Neural cell (in vitro differentiated cells): ENCODE measurements around the gene CABP1. TPM values are rescaled to one million over a fixed set of nuclear protein-coding genes. Genes with fewer than 3 reads are reported as not detected.

Experiments
- H2AFZ ChIP-seq: fragments of 200-600, 300-800 bp; sonication (generic), shearing (Covaris generic); 2 replicates; pipeline ENCODE4 v1.6.0; 2014; ENCODE audit warnings: low read depth, mild to moderate bottlenecking, antibody characterized with exemption, low read length, moderate library complexity
- H3F3A ChIP-seq: fragments of 200-600 bp; shearing (Covaris generic); 2 replicates; pipeline ENCODE4 v1.6.1; 2016; ENCODE audit warnings: mild to moderate bottlenecking, moderate library complexity, mixed read lengths, antibody characterized with exemption, low read length; ENCODE audit not compliant: insufficient read depth, poor library complexity, severe bottlenecking
- H3K27ac ChIP-seq: fragments of 200-600, 300-800 bp; sonication (generic), shearing (Covaris generic); 2 replicates; pipeline ENCODE4 v1.5.1; 2014; ENCODE audit warnings: mild to moderate bottlenecking, low read length, moderate library complexity
- H3K27me3 ChIP-seq: fragments of 300-800, 200-600 bp; sonication (generic), shearing (Covaris generic); 2 replicates; pipeline ENCODE4 v1.6.0; 2014; ENCODE audit warnings: mild to moderate bottlenecking, low read depth, low read length, moderate library complexity; ENCODE audit not compliant: insufficient read depth
- H3K36me3 ChIP-seq: fragments of 300-800, 200-600 bp; sonication (generic), shearing (Covaris generic); 2 replicates; pipeline ENCODE4 v1.5.1; 2014; ENCODE audit warnings: mild to moderate bottlenecking, antibody characterized with exemption, low read length, moderate library complexity; ENCODE audit not compliant: insufficient read depth
- H3K4me2 ChIP-seq: fragments of 300-800, 200-600 bp; sonication (generic), shearing (Covaris generic); 2 replicates; pipeline ENCODE4 v1.6.0; 2014; ENCODE audit warnings: mild to moderate bottlenecking, low read length
- H3K4me3 ChIP-seq: fragments of 300-800, 200-600 bp; sonication (generic), shearing (Covaris generic); 2 replicates; pipeline ENCODE4 v1.5.1; 2014; ENCODE audit warnings: mild to moderate bottlenecking, low read length, moderate library complexity
- H3K79me2 ChIP-seq: fragments of 200-600 bp; shearing (Covaris generic); replicated peaks from 2 replicates; pipeline ENCODE4 v1.6.0; 2014; ENCODE audit warnings: mild to moderate bottlenecking, low read length, moderate library complexity; ENCODE audit not compliant: insufficient read depth
- H3K9ac ChIP-seq: fragments of 300-800, 200-600 bp; sonication (generic), shearing (Covaris generic); 2 replicates; pipeline ENCODE4 v1.6.1; 2016; ENCODE audit warnings: mild to moderate bottlenecking, low read length, mixed read lengths
- H3K9me2 ChIP-seq: fragments of 200-600 bp; shearing (Covaris generic); 2 replicates; pipeline ENCODE4 v1.6.1; 2016; ENCODE audit warnings: mild to moderate bottlenecking, low read length, mixed read lengths; ENCODE audit not compliant: insufficient read depth
- H3K9me3 ChIP-seq: fragments of 200-600, 300-800 bp; sonication (generic), shearing (Covaris generic); 2 replicates; pipeline ENCODE4 v1.6.1; 2016; ENCODE audit warnings: mild to moderate bottlenecking, mixed run types, low read length, moderate library complexity, mixed read lengths
- H4K20me1 ChIP-seq: fragments of 200-600 bp; shearing (Covaris generic); 2 replicates; pipeline ENCODE4 v1.6.1; 2016; ENCODE audit warnings: mild to moderate bottlenecking, mixed run types; ENCODE audit not compliant: insufficient read depth
- CTCF ChIP-seq: fragments of 450-650 bp; IDR thresholded peaks from 2 replicates; pipeline ENCODE4 v1.5.1; 2014; ENCODE audit warnings: antibody characterized with exemption, mild to moderate bottlenecking, moderate library complexity; ENCODE audit not compliant: poor library complexity, severe bottlenecking
- EP300 ChIP-seq: fragments of 450-650 bp; conservative IDR thresholded peaks from 2 replicates; pipeline ENCODE4 v1.6.1; 2014; ENCODE audit warnings: antibody characterized with exemption, mild to moderate bottlenecking, moderate library complexity; ENCODE audit not compliant: poor library complexity, severe bottlenecking
- EZH2 ChIP-seq: fragments of 200-600, 300-800 bp; shearing (Covaris generic), sonication (generic); IDR thresholded peaks from 2 replicates; pipeline ENCODE4 v1.6.1; 2014; ENCODE audit warnings: antibody characterized with exemption, low read length, borderline replicate concordance, mild to moderate bottlenecking; ENCODE audit not compliant: insufficient read depth, poor library complexity, severe bottlenecking
- MXI1 ChIP-seq: fragments of 450-650 bp; conservative IDR thresholded peaks from 2 replicates; pipeline ENCODE4 v1.6.1; 2014; ENCODE audit warnings: antibody characterized with exemption, mild to moderate bottlenecking; ENCODE audit not compliant: poor library complexity, severe bottlenecking
- POLR2AphosphoS5 ChIP-seq: IDR thresholded peaks from 2 replicates; pipeline ENCODE4 v1.6.1; 2012
- RAD21 ChIP-seq: fragments of 450-650 bp; conservative IDR thresholded peaks from 2 replicates; pipeline ENCODE4 v1.6.1; 2014; ENCODE audit warnings: antibody characterized with exemption, mild to moderate bottlenecking, moderate library complexity
- REST ChIP-seq: IDR thresholded peaks from 2 replicates; pipeline ENCODE4 v1.6.1; 2012; ENCODE audit warnings: borderline replicate concordance
- SMC3 ChIP-seq: fragments of 450-650 bp; conservative IDR thresholded peaks from 2 replicates; pipeline ENCODE4 v1.6.1; 2014; ENCODE audit warnings: antibody characterized with exemption, mild to moderate bottlenecking, moderate library complexity; ENCODE audit not compliant: poor library complexity
- TAF1 ChIP-seq: IDR thresholded peaks from 2 replicates; pipeline ENCODE4 v1.6.1; 2012; ENCODE audit warnings: low read depth
- polyA plus RNA-seq: library from polyadenylated mRNA; depleted of rRNA; stranded (reverse); fragments of >200 nt; gene quantifications from 2 replicates; pipeline ENCODE4 v1.2.3, GENCODE V29; 2014

Gene CABP1
- polyA plus RNA-seq, 1 donor from 2014 or later: 0.71 TPM

- H3F3A ChIP-seq: no peaks in the 10 kb centered on the region
- H3K27ac ChIP-seq: no peak overlapping the region
- H3K4me2 ChIP-seq: no peak overlapping the region
- no peak overlapping the region for H3K4me3 ChIP-seq
- H2AFZ ChIP-seq: no peak overlapping the region
- no peaks in the 10 kb centered on the region for H3K9me2 ChIP-seq
- peaks cover 39% of the 10 kb centered on the region for H3K27me3 ChIP-seq
- H3K36me3 ChIP-seq: no peaks in the 10 kb centered on the region
- H3K9ac ChIP-seq: no peak overlapping the region
- no peaks in the 10 kb centered on the region for H3K9me3 ChIP-seq
- TF ChIP-seq EP300: no peak
- no peaks in the 10 kb centered on the region for H4K20me1 ChIP-seq
- no peaks in the 10 kb centered on the region for H3K79me2 ChIP-seq
Measured at GRCh38 chr12:120646044-120646443, 5.6 kb downstream of the CABP1 start.

- no peak for TF ChIP-seq EZH2
- no peak for TF ChIP-seq REST
- TF ChIP-seq SMC3: no peak
- no peak for TF ChIP-seq CTCF
- TF ChIP-seq MXI1: no peak
- TF ChIP-seq EP300: no peak
- TF ChIP-seq RAD21: no peak
- no peak for TF ChIP-seq POLR2AphosphoS5
- no peak for TF ChIP-seq TAF1
- no peaks in the 10 kb centered on the region for H3F3A ChIP-seq
- no peak overlapping the region for H3K4me3 ChIP-seq
- H3K9me2 ChIP-seq: no peaks in the 10 kb centered on the region
- no peak overlapping the region for H2AFZ ChIP-seq
- H3K27ac ChIP-seq: no peak overlapping the region
- H4K20me1 ChIP-seq: no peaks in the 10 kb centered on the region
- H3K79me2 ChIP-seq: no peaks in the 10 kb centered on the region
- peaks cover 26% of the 10 kb centered on the region for H3K27me3 ChIP-seq
- H3K4me2 ChIP-seq: no peak overlapping the region
- H3K9me3 ChIP-seq: no peaks in the 10 kb centered on the region
- H3K36me3 ChIP-seq: no peaks in the 10 kb centered on the region
- no peak overlapping the region for H3K9ac ChIP-seq
Measured at GRCh38 chr12:120647375-120647755, 6.9 kb downstream of the CABP1 start.
